ENCODE results near the gene AHSG. TPM values are rescaled to one million over a fixed set of nuclear protein-coding genes. Genes with fewer than 3 reads are reported as not detected.

AHSG gene
- total and polyA plus RNA-seq, 2 experiments from 2014 or later: 0.10 to 0.18 TPM

DNA sequence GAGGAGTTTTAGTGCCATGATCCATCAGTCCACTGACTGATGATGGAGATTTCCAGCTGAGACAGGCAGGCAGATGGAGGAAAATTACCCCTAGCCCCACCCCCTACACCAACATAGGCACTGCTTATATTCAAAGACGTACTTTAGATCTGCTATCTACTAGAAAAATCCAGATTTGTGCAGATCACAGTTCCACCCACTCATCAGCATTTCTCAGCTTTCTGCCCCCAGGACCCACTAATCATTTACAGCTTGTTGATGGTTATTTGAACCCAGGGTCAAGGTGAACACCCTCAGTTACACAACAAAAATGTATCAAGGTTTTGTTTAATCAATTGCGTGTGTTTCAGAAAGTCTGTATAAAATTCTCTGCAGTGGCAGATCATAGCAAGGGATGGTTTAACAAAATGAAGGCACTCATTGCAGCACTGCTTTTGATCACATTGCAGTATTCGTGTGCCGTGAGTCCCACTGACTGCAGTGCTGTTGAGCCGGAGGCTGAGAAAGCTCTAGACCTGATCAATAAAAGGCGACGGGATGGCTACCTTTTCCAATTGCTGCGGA is 52.8 kb downstream of the AHSG start, which contains the start of gene HRG (continued):
- TF ChIP-seq, protein P1, sequence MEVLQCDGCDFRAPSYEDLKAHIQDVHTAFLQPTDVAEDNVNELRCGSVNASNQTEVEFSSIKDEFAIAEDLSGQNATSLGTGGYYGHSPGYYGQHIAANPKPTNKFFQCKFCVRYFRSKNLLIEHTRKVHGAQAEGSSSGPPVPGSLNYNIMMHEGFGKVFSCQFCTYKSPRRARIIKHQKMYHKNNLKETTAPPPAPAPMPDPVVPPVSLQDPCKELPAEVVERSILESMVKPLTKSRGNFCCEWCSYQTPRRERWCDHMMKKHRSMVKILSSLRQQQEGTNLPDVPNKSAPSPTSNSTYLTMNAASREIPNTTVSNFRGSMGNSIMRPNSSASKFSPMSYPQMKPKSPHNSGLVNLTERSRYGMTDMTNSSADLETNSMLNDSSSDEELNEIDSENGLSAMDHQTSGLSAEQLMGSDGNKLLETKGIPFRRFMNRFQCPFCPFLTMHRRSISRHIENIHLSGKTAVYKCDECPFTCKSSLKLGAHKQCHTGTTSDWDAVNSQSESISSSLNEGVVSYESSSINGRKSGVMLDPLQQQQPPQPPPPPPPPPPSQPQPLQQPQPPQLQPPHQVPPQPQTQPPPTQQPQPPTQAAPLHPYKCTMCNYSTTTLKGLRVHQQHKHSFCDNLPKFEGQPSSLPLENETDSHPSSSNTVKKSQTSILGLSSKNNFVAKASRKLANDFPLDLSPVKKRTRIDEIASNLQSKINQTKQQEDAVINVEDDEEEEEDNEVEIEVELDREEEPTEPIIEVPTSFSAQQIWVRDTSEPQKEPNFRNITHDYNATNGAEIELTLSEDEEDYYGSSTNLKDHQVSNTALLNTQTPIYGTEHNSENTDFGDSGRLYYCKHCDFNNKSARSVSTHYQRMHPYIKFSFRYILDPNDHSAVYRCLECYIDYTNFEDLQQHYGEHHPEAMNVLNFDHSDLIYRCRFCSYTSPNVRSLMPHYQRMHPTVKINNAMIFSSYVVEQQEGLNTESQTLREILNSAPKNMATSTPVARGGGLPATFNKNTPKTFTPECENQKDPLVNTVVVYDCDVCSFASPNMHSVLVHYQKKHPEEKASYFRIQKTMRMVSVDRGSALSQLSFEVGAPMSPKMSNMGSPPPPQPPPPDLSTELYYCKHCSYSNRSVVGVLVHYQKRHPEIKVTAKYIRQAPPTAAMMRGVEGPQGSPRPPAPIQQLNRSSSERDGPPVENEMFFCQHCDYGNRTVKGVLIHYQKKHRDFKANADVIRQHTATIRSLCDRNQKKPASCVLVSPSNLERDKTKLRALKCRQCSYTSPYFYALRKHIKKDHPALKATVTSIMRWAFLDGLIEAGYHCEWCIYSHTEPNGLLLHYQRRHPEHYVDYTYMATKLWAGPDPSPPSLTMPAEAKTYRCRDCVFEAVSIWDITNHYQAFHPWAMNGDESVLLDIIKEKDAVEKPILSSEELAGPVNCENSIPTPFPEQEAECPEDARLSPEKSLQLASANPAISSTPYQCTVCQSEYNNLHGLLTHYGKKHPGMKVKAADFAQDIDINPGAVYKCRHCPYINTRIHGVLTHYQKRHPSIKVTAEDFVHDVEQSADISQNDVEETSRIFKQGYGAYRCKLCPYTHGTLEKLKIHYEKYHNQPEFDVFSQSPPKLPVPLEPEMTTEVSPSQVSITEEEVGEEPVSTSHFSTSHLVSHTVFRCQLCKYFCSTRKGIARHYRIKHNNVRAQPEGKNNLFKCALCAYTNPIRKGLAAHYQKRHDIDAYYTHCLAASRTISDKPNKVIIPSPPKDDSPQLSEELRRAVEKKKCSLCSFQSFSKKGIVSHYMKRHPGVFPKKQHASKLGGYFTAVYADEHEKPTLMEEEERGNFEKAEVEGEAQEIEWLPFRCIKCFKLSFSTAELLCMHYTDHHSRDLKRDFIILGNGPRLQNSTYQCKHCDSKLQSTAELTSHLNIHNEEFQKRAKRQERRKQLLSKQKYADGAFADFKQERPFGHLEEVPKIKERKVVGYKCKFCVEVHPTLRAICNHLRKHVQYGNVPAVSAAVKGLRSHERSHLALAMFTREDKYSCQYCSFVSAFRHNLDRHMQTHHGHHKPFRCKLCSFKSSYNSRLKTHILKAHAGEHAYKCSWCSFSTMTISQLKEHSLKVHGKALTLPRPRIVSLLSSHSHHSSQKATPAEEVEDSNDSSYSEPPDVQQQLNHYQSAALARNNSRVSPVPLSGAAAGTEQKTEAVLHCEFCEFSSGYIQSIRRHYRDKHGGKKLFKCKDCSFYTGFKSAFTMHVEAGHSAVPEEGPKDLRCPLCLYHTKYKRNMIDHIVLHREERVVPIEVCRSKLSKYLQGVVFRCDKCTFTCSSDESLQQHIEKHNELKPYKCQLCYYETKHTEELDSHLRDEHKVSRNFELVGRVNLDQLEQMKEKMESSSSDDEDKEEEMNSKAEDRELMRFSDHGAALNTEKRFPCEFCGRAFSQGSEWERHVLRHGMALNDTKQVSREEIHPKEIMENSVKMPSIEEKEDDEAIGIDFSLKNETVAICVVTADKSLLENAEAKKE (CRISPR knock-in tag; IDR thresholded peaks at IDR 0.05): no peak
- TF ChIP-seq CREB1 (CRISPR knock-in tag; IDR thresholded peaks at IDR 0.05; ENCODE audit: low read depth) (no peak), STAT1 (IDR thresholded peaks at IDR 0.05; ENCODE audit: unreplicated experiment) (no peak), POLR2AphosphoS5 (IDR thresholded peaks at IDR 0.05; ENCODE audit: low read depth) (no peak), NANOG (IDR thresholded peaks at IDR 0.05; ENCODE audit: borderline replicate concordance) (no peak), EZH2phosphoT487 (IDR thresholded peaks at IDR 0.05; ENCODE audit: unreplicated experiment) (no peak), JUNB (IDR thresholded peaks at IDR 0.05; ENCODE audit: unreplicated experiment) (no peak), ZNF331 (CRISPR knock-in tag; IDR thresholded peaks at IDR 0.05; ENCODE audit: low read depth) (no peak), EZH2 (IDR thresholded peaks at IDR 0.05; ENCODE audit: low read depth, unreplicated experiment) (no peak)
- TF ChIP-seq, protein P2, sequence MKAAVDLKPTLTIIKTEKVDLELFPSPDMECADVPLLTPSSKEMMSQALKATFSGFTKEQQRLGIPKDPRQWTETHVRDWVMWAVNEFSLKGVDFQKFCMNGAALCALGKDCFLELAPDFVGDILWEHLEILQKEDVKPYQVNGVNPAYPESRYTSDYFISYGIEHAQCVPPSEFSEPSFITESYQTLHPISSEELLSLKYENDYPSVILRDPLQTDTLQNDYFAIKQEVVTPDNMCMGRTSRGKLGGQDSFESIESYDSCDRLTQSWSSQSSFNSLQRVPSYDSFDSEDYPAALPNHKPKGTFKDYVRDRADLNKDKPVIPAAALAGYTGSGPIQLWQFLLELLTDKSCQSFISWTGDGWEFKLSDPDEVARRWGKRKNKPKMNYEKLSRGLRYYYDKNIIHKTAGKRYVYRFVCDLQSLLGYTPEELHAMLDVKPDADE (IDR thresholded peaks at IDR 0.05): no peak
